ENCODE data around the gene DPY19L2. TPM values are rescaled to one million over a fixed set of nuclear protein-coding genes. Genes with fewer than 3 reads are reported as not detected.
"Not testable (repeated sequence)": the region's sequence is repeated elsewhere in the genome, so short reads cannot be mapped to it uniquely, and the experiment has no call there.

DPY19L2 gene
- total and polyA plus RNA-seq, 9 of the 15 experiments (the other 6 are each of a cell fraction or from before 2014, with no cell fraction given) = 0.05 to 0.13 (median 0.12) TPM; not detected in 3

DNA sequence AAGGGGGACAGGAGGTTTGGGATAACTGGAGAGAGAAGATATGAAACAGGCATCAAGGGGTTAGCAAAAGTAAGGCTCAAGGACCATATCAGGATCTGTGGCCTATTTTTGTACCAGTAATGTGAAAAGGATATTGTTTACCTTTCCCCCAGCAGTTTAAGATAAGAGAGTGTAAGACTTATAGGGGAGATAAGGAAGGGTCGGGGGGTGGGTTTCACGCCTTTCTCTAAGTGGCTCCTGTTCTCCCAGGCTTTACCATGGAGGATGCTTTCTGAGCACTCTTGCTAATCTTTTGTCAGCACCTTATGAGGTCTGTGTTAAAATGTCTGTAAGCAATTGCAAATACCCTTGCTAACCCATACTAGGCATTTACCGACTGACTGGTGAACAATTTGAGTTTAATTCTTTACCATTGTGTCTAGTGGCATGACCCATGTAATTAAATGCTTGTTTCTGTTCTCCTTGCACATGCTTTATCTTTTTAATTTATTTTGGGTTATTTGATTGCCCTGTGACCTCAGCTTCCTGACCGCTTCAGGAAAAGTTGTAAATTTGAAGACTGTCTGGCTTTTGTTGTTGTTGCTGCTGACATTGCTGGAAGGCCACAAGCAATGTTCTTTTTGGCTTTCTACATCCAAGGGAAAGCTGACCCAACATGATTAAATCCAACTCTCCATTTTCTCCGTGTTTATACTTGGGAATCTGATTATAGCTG, 12.6 kb downstream of the DPY19L2 start:
- H3K4me2 ChIP-seq (ENCODE audit: insufficient read depth, low read length); H3K27me3 ChIP-seq (ENCODE audit: control insufficient read depth in 2 of 2, insufficient read depth in 2 of 2, low read length in 2 of 2); H3K9ac ChIP-seq (ENCODE audit: insufficient read depth in 1 of 2, low read depth in 2 of 2, low read length in 2 of 2); CTCF ChIA-PET (ENCODE audit: low intra/inter-chr PET ratio); H4K20me1 ChIP-seq (replicated peaks; ENCODE audit: control insufficient read depth, insufficient read depth, low read length); FAIRE-seq; H3K36me3 ChIP-seq (ENCODE audit: control insufficient read depth, insufficient read depth, low read length); DNase-seq (ENCODE audit: extremely low read depth in 1 of 4, low spot score in 3 of 4); POLR2A ChIA-PET; in situ Hi-C loops (cut with MboI); H3K9me3 ChIP-seq (replicated peaks; ENCODE audit: control insufficient read depth, insufficient read depth, low read depth, low read length); H3K27ac ChIP-seq (ENCODE audit: extremely low read depth, low read depth, low read length); H3K4me3 ChIP-seq; BruUV-seq (replicated peaks); H2AFZ ChIP-seq (ENCODE audit: low read depth, low read length); H3K79me2 ChIP-seq (ENCODE audit: control insufficient read depth, insufficient read depth, low read length); ATAC-seq; intact Hi-C loops (cut with micrococcal nuclease); H3K9me1 ChIP-seq (ENCODE audit: control insufficient read depth, insufficient read depth, low read length); H3K4me1 ChIP-seq (replicated peaks in 1 of 2; ENCODE audit: control insufficient read depth in 2 of 2, insufficient read depth in 2 of 2, low read length in 2 of 2): not testable (repeated sequence)
- WGBS (ENCODE audit: insufficient coverage, low coverage, missing lambda C conversion rate) = 0% methylated on average over 5 of the region's 5 CpGs

DNA sequence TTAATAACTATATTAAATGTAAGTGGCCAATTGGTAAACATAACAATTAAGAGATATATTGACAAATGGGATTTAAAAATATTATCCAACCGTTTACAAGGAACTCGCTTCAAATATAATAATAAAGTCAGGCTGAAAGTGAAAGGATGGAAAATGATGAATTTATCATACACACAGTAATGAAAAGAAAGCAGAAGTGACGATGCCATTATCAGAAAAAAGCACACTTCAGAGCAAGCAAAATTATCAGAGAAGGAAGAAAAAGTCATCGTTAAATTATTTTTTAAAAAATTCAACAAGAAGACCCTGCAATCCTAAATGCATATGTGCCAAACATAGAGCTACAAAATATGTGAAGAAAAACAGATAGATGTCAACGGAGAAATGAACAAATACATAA, 13.8 kb downstream of the DPY19L2 start:
- H3K4me2 ChIP-seq (ENCODE audit: insufficient read depth, low read length); DNase-seq (ENCODE audit: extremely low read depth in 1 of 4, low spot score in 3 of 4); CTCF ChIA-PET (ENCODE audit: low intra/inter-chr PET ratio); H3K36me3 ChIP-seq (ENCODE audit: control insufficient read depth, insufficient read depth, low read length); H3K9ac ChIP-seq (ENCODE audit: insufficient read depth in 1 of 2, low read depth in 2 of 2, low read length in 2 of 2); H4K20me1 ChIP-seq (replicated peaks; ENCODE audit: control insufficient read depth, insufficient read depth, low read length); H3K9me3 ChIP-seq (replicated peaks; ENCODE audit: control insufficient read depth, insufficient read depth, low read depth, low read length); BruUV-seq (replicated peaks); ATAC-seq; POLR2A ChIA-PET; H3K27me3 ChIP-seq (ENCODE audit: control insufficient read depth in 2 of 2, insufficient read depth in 2 of 2, low read length in 2 of 2); FAIRE-seq; in situ Hi-C loops (cut with MboI); H2AFZ ChIP-seq (ENCODE audit: low read depth, low read length); H3K79me2 ChIP-seq (ENCODE audit: control insufficient read depth, insufficient read depth, low read length); H3K4me3 ChIP-seq; H3K9me1 ChIP-seq (ENCODE audit: control insufficient read depth, insufficient read depth, low read length); H3K27ac ChIP-seq (ENCODE audit: extremely low read depth, low read depth, low read length); H3K4me1 ChIP-seq (replicated peaks in 1 of 2; ENCODE audit: control insufficient read depth in 2 of 2, insufficient read depth in 2 of 2, low read length in 2 of 2); intact Hi-C loops (cut with micrococcal nuclease): not testable (repeated sequence)
- WGBS (ENCODE audit: insufficient coverage, low coverage, missing lambda C conversion rate) = 2% methylated on average over 5 of the region's 5 CpGs

DNA sequence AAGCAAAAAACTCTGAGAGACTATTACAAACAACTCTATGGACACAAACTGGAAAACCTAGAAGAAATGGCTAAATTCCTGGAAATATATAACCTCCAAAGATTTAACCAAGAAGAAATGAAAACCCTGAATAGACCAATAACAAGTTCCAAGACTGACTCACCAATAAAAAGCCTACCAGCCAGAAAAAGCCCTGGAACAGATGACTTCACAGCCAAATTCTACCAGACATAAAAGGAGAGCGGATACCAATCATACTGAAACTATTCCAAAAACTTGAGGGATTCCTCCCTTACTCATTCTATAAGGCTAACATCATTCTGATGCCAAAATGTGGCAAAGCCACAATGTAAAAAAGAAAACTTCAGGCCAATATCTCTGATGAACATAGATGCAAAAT, 18.8 kb downstream of the DPY19L2 start:
- H3K27ac ChIP-seq (ENCODE audit: extremely low read depth, low read depth, low read length); CTCF ChIA-PET (ENCODE audit: low intra/inter-chr PET ratio); H3K9me1 ChIP-seq (ENCODE audit: control insufficient read depth, insufficient read depth, low read length); FAIRE-seq; in situ Hi-C loops (cut with MboI); DNase-seq (ENCODE audit: extremely low read depth in 1 of 4, low spot score in 3 of 4); H2AFZ ChIP-seq (ENCODE audit: low read depth, low read length); H4K20me1 ChIP-seq (replicated peaks; ENCODE audit: control insufficient read depth, insufficient read depth, low read length); H3K4me1 ChIP-seq (replicated peaks in 1 of 2; ENCODE audit: control insufficient read depth in 2 of 2, insufficient read depth in 2 of 2, low read length in 2 of 2); H3K79me2 ChIP-seq (ENCODE audit: control insufficient read depth, insufficient read depth, low read length); H3K9me3 ChIP-seq (replicated peaks; ENCODE audit: control insufficient read depth, insufficient read depth, low read depth, low read length); BruUV-seq (replicated peaks); H3K4me2 ChIP-seq (ENCODE audit: insufficient read depth, low read length); H3K36me3 ChIP-seq (ENCODE audit: control insufficient read depth, insufficient read depth, low read length); intact Hi-C loops (cut with micrococcal nuclease); H3K9ac ChIP-seq (ENCODE audit: insufficient read depth in 1 of 2, low read depth in 2 of 2, low read length in 2 of 2); ATAC-seq; H3K27me3 ChIP-seq (ENCODE audit: control insufficient read depth in 2 of 2, insufficient read depth in 2 of 2, low read length in 2 of 2); POLR2A ChIA-PET; H3K4me3 ChIP-seq: not testable (repeated sequence)
- 0% methylated on average over 1 of the region's 1 CpG for WGBS (ENCODE audit: insufficient coverage, low coverage, missing lambda C conversion rate)
